IMR-90 (cell line): ENCODE measurements around the gene C16orf90.

Experiments used
- MXI1 ChIP-seq: IDR thresholded peaks from 2 replicates; pipeline ENCODE4 v1.6.1; 2012; ENCODE audit warnings: low read depth, mild to moderate bottlenecking, low read length, moderate library complexity, borderline replicate concordance
- TF ChIP-seq, protein P1 (sequence below): conservative IDR thresholded peaks from 2 replicates; pipeline ENCODE4 v1.5.1; 2012; ENCODE audit warnings: mild to moderate bottlenecking, low read depth, low read length, improper control_type of control experiment
- TF ChIP-seq, protein P2 (sequence below): fragments of 150-350 bp; IDR thresholded peaks from 2 replicates; pipeline ENCODE4 v1.6.1; 2017; ENCODE audit warnings: mild to moderate bottlenecking, antibody characterized with exemption, low read length, low read depth

DNA sequence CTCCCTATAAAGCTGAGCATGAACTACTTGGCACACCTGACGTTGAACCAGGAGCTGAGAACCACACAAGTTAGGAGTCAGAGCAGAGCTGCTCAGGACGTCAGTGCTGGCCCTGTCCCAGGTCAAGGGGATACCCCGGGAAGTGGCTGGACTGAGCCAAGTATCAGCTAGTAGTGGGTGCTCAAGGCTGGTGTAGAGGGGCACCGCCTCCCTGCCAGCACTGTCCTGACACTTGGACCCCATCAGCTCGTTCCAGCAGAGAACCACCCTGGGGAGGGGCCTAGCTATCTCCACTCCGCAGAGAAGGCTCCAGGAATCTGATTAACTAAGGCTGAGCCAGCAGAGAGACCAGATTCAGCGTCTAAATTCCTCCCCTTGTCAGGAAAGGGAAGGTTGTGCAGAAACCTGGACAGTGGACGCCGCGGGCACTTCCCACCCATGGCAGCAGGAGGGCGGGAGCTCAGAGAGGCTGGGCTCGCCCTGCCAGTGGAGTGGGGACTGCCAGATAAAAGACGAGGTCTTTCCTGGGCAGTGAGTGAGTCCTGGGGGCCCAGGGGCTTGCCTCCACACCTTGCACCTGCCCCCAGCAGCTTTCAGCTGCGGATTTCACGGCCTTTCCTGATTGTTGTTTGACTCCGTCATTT is 21.0 kb downstream of the C16orf90 start:
- TF ChIP-seq, protein P1, sequence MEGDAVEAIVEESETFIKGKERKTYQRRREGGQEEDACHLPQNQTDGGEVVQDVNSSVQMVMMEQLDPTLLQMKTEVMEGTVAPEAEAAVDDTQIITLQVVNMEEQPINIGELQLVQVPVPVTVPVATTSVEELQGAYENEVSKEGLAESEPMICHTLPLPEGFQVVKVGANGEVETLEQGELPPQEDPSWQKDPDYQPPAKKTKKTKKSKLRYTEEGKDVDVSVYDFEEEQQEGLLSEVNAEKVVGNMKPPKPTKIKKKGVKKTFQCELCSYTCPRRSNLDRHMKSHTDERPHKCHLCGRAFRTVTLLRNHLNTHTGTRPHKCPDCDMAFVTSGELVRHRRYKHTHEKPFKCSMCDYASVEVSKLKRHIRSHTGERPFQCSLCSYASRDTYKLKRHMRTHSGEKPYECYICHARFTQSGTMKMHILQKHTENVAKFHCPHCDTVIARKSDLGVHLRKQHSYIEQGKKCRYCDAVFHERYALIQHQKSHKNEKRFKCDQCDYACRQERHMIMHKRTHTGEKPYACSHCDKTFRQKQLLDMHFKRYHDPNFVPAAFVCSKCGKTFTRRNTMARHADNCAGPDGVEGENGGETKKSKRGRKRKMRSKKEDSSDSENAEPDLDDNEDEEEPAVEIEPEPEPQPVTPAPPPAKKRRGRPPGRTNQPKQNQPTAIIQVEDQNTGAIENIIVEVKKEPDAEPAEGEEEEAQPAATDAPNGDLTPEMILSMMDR, result no peak
- TF ChIP-seq, protein P2, sequence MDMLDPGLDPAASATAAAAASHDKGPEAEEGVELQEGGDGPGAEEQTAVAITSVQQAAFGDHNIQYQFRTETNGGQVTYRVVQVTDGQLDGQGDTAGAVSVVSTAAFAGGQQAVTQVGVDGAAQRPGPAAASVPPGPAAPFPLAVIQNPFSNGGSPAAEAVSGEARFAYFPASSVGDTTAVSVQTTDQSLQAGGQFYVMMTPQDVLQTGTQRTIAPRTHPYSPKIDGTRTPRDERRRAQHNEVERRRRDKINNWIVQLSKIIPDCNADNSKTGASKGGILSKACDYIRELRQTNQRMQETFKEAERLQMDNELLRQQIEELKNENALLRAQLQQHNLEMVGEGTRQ, result no peak
- no peak for TF ChIP-seq MXI1
